Activated naive CD8-positive, alpha-beta T cell treated with anti-CD3 and anti-CD28 coated beads for 36 hours (primary cell): Measurements from ENCODE around the gene HYPK. TPM values are rescaled to one million over a fixed set of nuclear protein-coding genes. Genes with fewer than 3 reads are reported as not detected.

Experiments used
- DNase-seq: peaks from one replicate; pipeline ENCODE4 v3.0.0; 2021
- H3K27ac Mint-ChIP-seq: one replicate; pipeline ENCODE4 v1.8.0; 2022; ENCODE audit warnings: mild to moderate bottlenecking, moderate library complexity, mixed read lengths
- H3K27me3 Mint-ChIP-seq: one replicate; pipeline ENCODE4 v1.8.0; 2022; ENCODE audit warnings: mild to moderate bottlenecking, mixed read lengths
- H3K36me3 Mint-ChIP-seq: one replicate; pipeline ENCODE4 v1.8.0; 2021; ENCODE audit warnings: mild to moderate bottlenecking, mixed read lengths
- H3K4me1 Mint-ChIP-seq: one replicate; pipeline ENCODE4 v1.8.0; 2021; ENCODE audit warnings: mixed read lengths
- H3K4me3 Mint-ChIP-seq: one replicate; pipeline ENCODE4 v1.8.0; 2022; ENCODE audit warnings: mild to moderate bottlenecking, moderate library complexity, mixed read lengths
- H3K9me3 Mint-ChIP-seq: one replicate; pipeline ENCODE4 v1.8.0; 2022; ENCODE audit warnings: mixed read lengths
- total RNA-seq, 2 experiments: library from RNA; stranded (reverse); gene quantifications; one replicate each; pipeline ENCODE4 v1.2.3, GENCODE V29; 2021

Gene HYPK, protein sequence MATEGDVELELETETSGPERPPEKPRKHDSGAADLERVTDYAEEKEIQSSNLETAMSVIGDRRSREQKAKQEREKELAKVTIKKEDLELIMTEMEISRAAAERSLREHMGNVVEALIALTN
- 10 to 100 TPM; 20.9 to 24.0 TPM for total RNA-seq

DNA sequence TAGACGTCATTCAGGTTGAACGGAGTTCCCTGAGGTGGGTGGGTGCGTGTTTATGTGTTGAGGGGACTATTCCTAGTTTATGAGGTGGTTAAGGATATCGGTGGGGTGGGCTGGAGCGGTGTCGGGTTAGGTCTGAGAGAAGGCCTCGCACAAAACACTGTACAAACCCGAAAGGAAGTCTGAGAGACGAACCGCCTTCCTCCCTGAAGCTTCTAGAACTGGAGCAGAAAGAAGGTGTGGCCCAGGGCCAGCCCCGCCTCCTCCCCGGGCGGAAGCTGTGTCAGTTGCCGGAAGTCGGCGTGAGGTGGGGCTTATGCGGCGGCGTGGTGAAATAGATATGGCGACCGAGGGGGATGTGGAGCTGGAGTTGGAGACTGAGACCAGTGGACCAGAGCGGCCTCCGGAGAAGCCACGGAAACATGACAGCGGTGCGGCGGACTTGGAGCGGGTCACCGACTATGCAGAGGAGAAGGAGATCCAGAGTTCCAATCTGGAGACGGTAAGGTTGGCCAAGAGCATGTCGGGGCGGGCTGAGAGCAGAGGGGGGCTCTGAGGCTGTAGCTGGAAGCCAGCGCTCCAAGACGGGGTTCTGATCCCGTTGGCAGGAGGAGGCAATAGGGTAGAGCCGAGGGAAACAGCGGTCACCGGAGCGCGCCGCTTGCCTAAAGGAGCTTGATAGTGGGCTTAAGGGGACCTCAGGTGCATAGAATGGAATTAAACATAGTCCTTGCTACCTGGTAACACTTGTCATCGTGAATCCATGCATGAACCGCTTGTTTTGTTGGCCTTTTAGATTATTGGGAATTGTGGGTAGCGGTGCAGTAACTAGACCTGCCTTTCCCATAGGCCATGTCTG is at the start of gene HYPK:
TSS of gene HYPK (plus strand) at position 314 of the 856 bp plus-strand sequence. CDS start at position 338, 24 bp downstream.
- Mint-ChIP-seq H3K4me3 (peak within 1 kb of the TSS; percentile 97), H3K36me3 (peaks cover 47% of the 10 kb centered on the region), H3K4me1 (peaks cover 40% of the 10 kb centered on the region), H3K9me3 (peaks cover 3% of the 10 kb centered on the region), H3K27me3 (no peaks in the 10 kb centered on the region), H3K27ac (peak within 1 kb of the TSS; percentile 96)
- DNase-seq = peak; percentile 88

DNA sequence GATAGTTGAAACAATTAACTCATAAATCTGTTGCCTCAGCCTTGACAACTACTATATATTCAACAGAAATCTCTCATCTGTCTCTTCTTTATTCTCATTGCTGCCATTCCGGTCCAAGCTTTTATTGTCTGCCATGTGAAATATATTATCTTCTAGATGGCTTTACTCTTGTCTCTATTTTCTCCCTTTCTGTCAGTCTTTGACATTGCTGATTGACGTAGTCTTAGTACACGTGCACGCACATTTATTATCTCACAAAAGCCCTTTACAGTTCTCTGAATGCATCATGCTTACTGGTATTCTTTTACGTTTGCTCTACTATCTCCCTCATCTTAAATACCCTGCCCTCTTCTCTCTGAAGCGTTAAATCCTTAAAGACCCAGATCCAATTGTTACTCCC is 48.5 kb upstream of the HYPK start:
- peaks cover 46% of the 10 kb centered on the region for H3K36me3 Mint-ChIP-seq
- H3K4me3 Mint-ChIP-seq = peak overlapping the region; percentile 8
- no peaks in the 10 kb centered on the region for H3K9me3 Mint-ChIP-seq
- peaks cover 34% of the 10 kb centered on the region for H3K4me1 Mint-ChIP-seq
- H3K27me3 Mint-ChIP-seq = no peaks in the 10 kb centered on the region
- DNase-seq = no peak
- no peak overlapping the region for H3K27ac Mint-ChIP-seq

DNA sequence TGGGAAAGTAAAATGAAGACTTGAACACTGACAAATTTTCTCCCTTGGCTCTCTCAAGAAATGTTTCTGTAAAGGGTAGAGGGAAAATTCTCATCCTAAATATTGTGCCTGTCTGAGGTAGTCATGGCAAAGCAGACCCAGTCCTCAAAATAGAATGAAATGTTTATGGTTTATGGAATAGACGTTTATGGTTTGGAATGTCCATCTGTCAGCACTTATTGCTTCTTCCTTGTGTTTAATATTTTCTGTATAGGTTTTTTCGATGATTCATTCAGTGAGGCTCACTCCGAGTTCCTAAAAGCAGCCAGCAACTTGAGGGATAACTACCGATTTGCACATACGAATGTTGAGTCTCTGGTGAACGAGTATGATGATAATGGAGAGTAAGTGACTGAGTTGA is 37.6 kb upstream of the HYPK start:
- Mint-ChIP-seq H3K9me3 (no peaks in the 10 kb centered on the region), H3K4me1 (no peaks in the 10 kb centered on the region), H3K27me3 (no peaks in the 10 kb centered on the region), H3K36me3 (peaks cover 27% of the 10 kb centered on the region), H3K27ac (no peak overlapping the region), H3K4me3 (no peak overlapping the region)
- no peak for DNase-seq

DNA sequence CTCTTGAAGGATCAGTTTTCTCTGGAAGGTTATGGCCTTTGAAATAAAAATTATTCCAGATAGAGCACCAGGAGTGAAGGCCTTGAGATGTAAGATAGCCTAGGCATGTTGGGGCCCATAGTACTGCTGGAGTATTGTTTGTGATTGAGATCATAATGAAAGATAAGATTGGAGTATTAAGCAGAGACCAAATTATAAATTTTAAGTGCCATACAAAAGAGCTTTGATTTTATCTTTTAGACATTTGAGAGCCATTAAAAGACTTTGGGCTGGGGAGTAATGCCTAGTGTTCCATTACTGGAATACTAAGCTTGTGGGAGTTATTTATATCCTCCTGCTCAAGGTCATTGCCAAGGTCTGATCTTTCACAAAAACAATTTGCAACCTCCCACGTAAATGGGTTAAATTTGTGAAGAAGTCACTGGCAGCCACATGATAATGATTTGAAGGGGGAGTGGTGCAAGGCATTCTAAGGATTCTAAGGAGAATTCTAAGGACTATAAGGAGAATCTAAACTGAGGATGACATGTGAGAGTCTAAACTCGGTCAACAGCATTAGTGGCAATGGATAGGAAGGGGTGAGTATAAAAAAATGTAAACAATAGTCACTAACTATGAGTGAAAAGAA is 36.5 kb upstream of the HYPK start:
- Mint-ChIP-seq H3K36me3 (peaks cover 30% of the 10 kb centered on the region), H3K27ac (peak overlapping the region; percentile 39), H3K4me3 (no peak overlapping the region), H3K27me3 (no peaks in the 10 kb centered on the region), H3K9me3 (no peaks in the 10 kb centered on the region), H3K4me1 (no peaks in the 10 kb centered on the region)
- no peak for DNase-seq

DNA sequence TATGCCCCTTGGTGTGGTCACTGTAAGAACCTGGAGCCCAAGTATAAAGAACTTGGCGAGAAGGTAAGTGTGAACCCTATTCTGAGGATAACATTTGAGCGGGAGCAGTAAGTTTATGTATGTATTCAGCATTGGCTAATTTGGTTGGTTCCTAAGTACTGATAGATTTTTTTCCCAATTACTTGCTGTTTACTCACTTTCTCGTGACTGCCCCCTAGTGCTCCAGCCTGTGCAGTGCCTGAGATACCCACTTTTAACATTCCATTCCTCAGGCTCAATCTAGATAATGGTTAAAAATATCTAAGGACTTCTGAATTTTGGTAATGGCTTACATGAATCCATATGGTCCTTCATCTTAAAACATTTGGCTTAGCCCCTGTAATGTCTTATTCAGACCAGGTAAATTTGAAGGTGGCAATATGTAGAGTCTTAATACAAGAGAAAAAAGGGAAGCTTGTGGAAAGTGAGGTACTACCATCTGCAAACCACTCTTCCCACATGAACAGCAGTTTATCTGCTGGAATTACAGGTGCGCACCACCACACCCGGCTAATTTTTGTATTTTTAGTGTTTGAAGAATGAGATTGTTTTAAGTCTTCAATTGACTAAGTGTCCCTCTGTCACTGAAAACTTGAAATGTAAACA is 30.7 kb upstream of the HYPK start:
- Mint-ChIP-seq H3K4me3 (no peak overlapping the region), H3K9me3 (no peaks in the 10 kb centered on the region), H3K27me3 (no peaks in the 10 kb centered on the region), H3K36me3 (peaks cover 43% of the 10 kb centered on the region), H3K4me1 (no peaks in the 10 kb centered on the region), H3K27ac (peak overlapping the region; percentile 29)
- peak; percentile 52 for DNase-seq

DNA sequence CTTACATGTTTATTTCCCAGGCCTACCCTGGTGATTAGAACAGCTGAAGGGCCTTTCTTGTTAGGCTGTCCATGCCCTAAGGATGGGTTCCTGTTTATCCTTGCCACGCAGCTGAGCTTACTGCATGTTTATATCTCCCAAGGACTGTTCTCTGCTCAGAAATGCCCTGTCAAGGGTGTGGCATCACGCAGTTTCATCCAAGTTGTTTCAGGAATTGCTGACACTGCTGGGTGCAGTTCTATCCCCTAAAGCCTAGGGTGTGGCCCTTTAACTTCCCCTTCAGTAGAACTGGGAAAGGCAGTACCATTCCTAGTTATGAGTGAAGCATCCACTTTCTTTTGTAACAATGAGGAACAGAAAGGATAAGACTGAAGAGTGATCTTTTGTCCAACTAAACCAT is 28.6 kb upstream of the HYPK start:
- Mint-ChIP-seq H3K4me1 (peaks cover 9% of the 10 kb centered on the region), H3K27ac (no peak overlapping the region), H3K4me3 (no peak overlapping the region), H3K9me3 (no peaks in the 10 kb centered on the region), H3K27me3 (no peaks in the 10 kb centered on the region), H3K36me3 (peaks cover 31% of the 10 kb centered on the region)
- DNase-seq = no peak

DNA sequence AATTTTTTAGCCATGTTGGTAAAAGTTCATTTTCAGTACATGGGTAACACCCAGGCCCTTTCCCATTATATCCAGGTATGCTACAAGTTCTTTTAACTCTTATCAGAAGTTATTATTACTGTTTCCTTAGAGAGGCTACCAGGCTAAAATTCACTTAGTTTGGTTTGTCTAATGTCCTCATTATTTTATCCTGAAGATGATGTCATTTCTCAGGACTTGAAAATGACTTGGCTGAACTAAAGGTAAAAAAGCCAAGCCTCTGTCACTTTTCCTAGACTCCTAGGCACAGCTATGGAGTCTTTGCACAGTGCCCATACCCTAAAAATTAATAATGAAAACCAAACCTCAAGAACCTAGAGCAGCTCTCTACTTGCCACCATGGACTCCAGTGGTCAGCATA is 27.8 kb upstream of the HYPK start:
- Mint-ChIP-seq H3K4me3 (no peak overlapping the region), H3K27ac (no peak overlapping the region), H3K27me3 (no peaks in the 10 kb centered on the region), H3K36me3 (peaks cover 29% of the 10 kb centered on the region), H3K4me1 (peaks cover 15% of the 10 kb centered on the region), H3K9me3 (no peaks in the 10 kb centered on the region)
- DNase-seq = no peak

DNA sequence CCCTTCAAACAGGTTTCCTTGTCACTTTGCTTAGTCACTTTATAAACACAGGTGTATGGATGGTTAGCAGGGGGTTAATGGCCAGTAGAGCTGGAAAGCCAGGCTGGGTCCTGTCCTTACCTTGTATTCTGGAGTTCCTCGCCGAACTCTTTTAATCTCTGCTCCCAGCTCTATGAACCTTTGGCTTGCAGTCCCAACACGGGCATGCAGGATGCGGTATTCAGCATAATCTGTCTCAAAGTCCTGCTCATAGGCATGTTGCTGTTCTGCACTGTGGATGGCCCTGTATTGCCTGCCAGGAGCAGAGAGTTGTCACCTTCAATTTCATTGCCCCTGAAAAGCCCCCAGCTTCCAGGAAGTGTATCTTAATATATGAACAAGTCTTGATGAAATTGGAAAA is 26.3 kb upstream of the HYPK start:
- Mint-ChIP-seq H3K27ac (peak overlapping the region; percentile 7), H3K4me1 (peaks cover 23% of the 10 kb centered on the region), H3K4me3 (no peak overlapping the region), H3K9me3 (no peaks in the 10 kb centered on the region), H3K27me3 (no peaks in the 10 kb centered on the region), H3K36me3 (peaks cover 26% of the 10 kb centered on the region)
- no peak for DNase-seq

DNA sequence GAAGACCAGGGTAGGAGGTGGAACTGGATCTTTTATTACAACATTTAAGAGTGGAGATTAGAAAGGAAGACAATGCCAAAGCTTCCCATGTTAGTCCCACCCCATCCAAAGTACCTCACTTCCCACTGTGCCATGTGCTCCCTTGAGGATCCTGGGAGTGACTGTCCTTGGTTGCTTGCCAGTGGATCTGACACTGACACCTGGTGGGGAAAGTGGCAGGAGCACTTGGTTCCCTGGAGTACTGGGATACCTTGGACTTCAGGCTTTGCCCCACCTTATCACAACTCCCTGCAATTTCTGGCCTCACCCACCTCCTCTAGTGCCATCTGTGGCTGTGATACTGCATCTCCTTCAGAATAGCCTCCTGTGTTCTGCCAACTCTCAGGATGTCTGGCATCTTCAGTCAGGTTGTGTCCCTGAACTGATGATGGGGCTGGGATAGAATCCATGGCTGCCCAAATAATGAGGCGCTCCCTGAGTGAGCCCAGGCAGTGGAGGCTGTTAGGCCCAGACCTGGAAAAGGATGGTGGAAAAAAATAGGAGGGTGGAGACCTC is 24.9 kb upstream of the HYPK start:
- Mint-ChIP-seq H3K27ac (peak overlapping the region; percentile 96), H3K4me1 (peaks cover 26% of the 10 kb centered on the region), H3K9me3 (no peaks in the 10 kb centered on the region), H3K27me3 (no peaks in the 10 kb centered on the region), H3K36me3 (peaks cover 16% of the 10 kb centered on the region), H3K4me3 (no peak overlapping the region)
- no peak for DNase-seq

DNA sequence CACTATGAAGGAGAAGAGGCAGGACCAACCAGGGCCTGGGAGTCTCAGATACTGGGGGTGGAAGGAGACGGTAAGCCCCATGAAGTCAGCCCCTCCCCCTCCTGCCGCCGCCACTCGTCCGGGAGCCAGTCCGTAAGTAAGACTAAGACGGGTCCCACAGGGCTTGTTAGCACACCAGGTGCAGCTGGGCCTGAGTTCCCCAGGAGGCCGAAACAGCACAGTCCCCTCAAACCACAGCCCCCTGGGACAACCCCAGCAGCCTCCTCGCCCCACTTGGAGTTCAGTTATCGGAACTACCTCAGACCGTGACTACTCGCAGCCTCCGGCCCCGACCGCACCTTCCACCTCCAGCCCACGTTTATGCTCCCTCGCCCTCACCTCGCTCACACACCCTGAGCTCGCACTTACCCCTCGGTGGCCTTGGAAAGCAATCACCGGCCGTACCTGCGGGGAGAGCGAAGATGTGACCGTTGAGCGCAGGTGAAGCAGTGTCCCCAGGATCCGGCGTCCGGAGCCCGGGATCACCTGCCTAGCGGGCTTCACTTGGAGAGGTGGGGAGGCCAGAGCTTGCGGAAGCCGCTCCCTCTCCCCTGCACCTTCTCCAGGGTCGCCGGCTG is 24.2 kb upstream of the HYPK start:
- no peaks in the 10 kb centered on the region for H3K9me3 Mint-ChIP-seq
- peaks cover 26% of the 10 kb centered on the region for H3K4me1 Mint-ChIP-seq
- peak; percentile 46 for DNase-seq
- H3K36me3 Mint-ChIP-seq = peaks cover 9% of the 10 kb centered on the region
- no peaks in the 10 kb centered on the region for H3K27me3 Mint-ChIP-seq
- H3K27ac Mint-ChIP-seq = peak overlapping the region; percentile 96
- peak overlapping the region; percentile 86 for H3K4me3 Mint-ChIP-seq

DNA sequence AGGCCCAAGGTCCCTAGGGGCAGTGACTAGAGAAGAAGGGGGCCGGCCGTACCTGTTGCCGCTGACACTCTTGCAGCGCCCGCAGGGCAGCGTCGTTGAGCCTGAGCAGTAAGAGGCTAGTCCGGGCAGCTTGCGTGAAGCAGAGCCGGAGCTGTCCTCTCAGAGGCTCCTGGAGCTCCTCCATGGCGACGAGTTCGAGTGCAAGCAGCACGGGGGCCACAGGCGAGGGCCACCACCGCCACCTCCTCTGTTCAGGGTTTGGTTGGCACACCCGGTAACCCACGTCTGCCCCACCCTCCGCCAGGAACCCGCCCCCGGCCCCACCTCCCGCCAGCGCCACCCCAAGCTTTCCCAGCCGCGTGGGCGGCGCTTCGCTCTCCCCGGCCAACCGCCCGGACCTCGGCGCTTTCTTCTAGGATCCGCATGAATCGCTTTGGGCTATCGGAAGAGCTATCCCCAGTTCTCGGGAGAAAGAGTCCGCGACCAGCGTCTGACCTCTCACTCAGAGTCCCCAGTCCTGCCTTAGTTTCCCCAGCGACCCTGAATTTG is 23.6 kb upstream of the HYPK start, which contains the start of gene ELL3:
TSS of gene ELL3 (minus strand) at position 249 of the 549 bp plus-strand sequence. CDS start at position 184, 65 bp downstream.
- peaks cover 26% of the 10 kb centered on the region for H3K4me1 Mint-ChIP-seq
- no peaks in the 10 kb centered on the region for H3K27me3 Mint-ChIP-seq
- no peaks in the 10 kb centered on the region for H3K9me3 Mint-ChIP-seq
- peaks cover 7% of the 10 kb centered on the region for H3K36me3 Mint-ChIP-seq
- H3K27ac Mint-ChIP-seq = peak within 1 kb of the TSS; percentile 96
- H3K4me3 Mint-ChIP-seq = peak within 1 kb of the TSS; percentile 86
- DNase-seq = peak; percentile 78

DNA sequence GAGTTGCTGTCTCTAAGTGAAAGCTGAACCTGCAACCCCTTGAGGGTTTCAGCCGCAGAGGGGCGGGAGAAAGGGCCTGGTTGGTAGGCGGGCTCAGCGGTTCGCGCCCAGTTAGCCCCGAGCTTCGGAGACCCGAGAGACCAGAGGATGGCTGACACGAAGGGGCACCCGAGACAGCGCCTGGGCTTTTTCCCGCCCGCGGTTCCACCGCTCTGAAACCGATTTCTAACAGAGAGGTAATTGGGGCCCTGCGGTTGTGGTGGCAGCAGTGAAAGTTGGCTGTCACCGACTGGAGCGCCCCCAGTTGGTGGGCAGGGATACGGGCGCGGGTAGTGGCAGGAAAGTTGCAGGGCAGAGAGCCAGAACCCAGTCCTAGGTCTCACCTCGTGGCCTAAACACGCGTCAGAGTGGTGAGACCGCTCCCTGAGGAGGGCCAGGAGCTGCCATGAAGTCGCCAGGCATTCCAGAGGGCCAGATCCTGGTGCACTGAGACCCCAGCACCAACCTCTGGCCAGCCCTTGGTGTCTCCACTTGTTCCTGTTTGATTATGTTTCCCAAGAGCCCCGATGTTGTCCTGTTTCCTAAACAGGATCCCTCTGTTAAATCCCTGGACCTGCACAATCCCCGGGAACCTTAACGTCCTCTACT is 23.0 kb upstream of the HYPK start:
- H3K4me1 Mint-ChIP-seq = peaks cover 26% of the 10 kb centered on the region
- H3K27ac Mint-ChIP-seq = peak overlapping the region; percentile 96
- DNase-seq = peak; percentile 92
- H3K4me3 Mint-ChIP-seq = peak overlapping the region; percentile 86
- peaks cover 5% of the 10 kb centered on the region for H3K36me3 Mint-ChIP-seq
- H3K27me3 Mint-ChIP-seq = no peaks in the 10 kb centered on the region
- H3K9me3 Mint-ChIP-seq = no peaks in the 10 kb centered on the region

DNA sequence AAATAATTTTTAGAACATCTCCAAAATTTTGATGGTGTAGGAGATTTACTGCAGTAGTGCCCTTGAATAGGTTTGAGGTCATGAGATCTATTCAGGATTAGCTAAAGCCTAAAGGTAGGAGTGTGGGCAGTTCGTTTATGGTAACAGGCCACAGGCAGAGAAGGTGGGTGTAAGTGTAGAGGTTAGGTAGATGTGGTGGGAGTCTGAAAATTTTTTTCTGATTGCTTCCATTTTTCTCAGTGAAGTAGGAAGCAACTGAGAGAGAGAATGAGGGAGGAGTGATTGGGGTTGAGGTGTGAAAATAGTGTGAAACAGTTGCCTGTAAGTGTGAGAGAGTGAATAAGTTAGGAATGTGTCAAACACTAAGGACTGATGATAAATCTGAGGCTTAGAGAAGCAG is 21.4 kb upstream of the HYPK start:
- Mint-ChIP-seq H3K4me3 (no peak overlapping the region), H3K27ac (peak overlapping the region; percentile 57), H3K9me3 (no peaks in the 10 kb centered on the region), H3K4me1 (peaks cover 26% of the 10 kb centered on the region), H3K36me3 (no peaks in the 10 kb centered on the region), H3K27me3 (no peaks in the 10 kb centered on the region)
- no peak for DNase-seq

DNA sequence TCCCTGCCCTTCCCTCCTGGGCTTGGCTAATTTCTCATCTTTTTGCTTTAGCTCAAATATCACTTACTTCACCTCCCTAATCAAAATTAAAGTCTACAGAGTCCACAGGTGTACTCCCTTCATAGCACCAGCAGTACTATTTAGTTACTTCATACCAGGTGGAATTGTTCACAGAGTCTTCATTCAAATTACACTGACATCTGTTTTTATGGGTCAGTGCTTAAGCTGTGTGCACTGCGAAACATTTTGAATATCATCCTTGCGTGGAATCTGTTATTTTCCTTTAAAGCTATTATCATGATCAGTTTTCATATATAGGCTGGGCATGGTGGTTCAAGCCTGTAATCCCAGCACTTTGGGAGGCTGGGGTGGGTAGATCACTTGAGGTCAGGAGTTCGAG is 11.0 kb upstream of the HYPK start:
- no peaks in the 10 kb centered on the region for H3K27me3 Mint-ChIP-seq
- H3K4me3 Mint-ChIP-seq = no peak overlapping the region
- H3K27ac Mint-ChIP-seq = no peak overlapping the region
- H3K36me3 Mint-ChIP-seq = peaks cover 19% of the 10 kb centered on the region
- no peak for DNase-seq
- H3K4me1 Mint-ChIP-seq = peaks cover 20% of the 10 kb centered on the region
- no peaks in the 10 kb centered on the region for H3K9me3 Mint-ChIP-seq
